Stimulated activated CD8-positive, alpha-beta memory T cell treated with anti-CD3 and anti-CD28 coated beads, Interleukin-12 subunit alpha, Interleukin-12 subunit beta, amount 100 ng/mL, for 1 hour (primary cell): Measurements from ENCODE around the gene FOXC2.

Experiments used
- DNase-seq: peaks from one replicate; pipeline ENCODE4 v3.0.0-alpha.2; 2020; ENCODE audit warnings: low read depth

The FOXC2 gene

DNA sequence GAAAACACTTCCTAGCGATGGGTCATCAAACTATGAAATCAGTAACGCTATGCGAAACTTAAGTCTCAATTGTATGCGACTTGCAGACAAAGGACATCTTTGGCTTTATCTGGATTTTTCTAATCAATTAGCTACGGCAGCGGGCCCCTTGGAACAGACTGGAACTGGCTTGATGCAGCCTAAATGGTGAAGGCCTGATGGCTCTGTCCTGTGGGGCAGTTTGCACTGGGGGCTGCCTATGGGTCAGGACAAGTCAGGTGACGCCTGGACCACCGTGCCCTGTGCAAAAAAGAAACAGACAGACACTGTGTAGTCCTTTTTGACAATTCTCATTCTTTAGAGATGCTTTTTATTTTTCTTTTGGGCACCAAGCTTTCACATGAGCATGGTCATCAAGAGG lies 33.6 kb upstream of the FOXC2 start:
- DNase-seq, result no peak

DNA sequence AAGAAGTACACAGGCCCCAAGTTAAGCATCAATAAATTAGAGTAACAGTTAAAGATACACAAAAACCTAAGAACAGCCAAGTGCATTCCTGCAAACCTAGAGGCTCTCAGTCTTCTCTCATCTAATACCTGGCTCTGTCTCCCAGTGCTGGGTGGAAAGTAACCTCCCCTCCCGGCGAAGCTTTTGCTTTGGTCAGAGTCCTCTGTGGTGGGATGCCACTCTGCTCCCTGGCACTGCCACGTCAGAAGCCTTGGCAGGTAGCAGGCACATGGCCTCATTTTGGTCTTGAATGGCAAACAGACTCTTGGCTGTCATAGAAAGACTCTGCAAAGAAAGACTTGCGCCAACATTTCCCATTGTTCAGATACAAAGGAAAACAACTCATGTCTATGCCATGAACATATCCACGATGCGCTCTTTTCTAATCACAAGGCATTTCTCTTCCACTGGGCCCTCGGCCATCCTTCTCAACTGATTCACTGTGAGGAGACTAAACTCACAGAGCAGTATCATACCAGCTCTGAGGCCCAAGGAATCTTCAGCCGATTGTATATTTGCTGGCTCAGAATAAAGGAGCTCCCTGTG lies 32.8 kb upstream of the FOXC2 start:
- DNase-seq, result no peak

DNA sequence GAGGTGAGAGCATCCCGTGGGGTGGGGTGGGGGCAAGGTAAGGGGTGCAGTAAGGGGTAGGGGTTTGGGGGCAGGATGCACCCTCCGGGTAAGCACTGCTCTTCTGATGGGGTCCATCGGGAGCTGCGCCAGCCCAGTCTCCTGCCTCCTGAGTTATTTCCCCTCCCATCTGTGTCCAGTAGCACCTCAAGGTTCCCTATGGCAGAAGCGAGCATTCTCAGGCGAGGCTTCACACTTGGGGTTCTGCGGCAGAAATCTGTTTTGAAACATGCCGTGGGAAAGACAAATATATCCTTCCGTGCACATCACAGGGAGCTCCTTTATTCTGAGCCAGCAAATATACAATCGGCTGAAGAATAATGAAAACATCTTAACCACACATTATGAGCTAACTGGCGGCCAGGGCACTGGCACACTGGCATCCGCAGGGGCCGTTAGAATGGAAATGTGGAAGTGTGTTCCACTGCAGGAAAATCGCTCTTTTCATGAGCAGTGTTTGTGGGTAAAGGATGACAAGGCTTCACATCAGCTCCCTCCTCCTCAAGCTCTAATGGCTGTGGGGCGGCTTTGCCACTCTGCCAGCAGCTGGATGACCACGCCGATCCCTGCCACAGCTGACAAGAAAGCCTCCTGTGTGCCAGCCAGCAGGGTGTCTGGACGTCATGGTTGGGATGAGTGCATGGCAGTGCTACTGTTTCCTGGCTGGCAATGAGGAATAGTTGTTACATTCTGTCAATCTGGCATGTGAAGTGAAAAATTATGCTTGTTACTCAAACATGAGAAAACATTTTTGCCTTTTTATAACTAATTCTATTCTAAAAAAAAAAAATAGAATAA lies 31.6 kb upstream of the FOXC2 start:
- DNase-seq, result no peak

DNA sequence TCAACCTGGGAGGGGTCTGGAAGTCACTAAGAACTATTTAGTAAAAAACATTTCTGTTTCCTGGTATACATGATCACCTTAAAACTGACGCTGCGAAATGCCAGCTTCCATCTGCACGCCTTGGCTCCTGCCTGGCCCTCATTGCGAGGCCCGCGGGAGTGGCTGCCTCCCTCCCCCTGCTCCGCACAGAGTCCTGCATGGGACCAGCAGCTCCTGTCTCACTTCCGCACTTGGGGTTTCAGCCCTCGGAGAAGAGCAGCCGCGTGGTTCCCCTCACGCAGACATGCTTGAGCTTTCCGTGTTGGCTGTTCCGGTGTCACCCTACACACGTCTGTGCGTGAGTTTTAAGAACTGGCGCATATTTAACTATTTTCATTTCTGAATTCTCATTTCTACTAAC lies 30.0 kb upstream of the FOXC2 start:
- DNase-seq, result no peak

DNA sequence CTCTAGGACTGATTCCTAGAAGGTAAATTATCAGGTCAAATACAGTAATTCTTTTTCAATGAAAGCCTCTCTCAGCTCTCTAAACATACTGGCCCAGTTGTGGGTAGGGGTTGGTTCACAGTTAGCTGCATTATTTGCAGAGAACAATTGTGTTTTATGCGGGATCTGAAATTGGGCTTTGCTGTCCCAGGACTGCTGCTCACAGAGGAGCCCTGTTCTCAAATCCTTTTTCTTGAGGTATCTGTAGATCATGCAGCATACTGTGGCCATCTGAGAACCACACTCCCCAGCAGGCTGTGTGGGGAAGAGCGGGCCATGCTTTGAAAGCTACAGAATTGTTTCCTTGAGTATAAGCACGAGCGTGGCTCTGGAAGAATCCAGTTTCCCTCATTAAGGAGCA lies 29.1 kb upstream of the FOXC2 start:
- no peak for DNase-seq

DNA sequence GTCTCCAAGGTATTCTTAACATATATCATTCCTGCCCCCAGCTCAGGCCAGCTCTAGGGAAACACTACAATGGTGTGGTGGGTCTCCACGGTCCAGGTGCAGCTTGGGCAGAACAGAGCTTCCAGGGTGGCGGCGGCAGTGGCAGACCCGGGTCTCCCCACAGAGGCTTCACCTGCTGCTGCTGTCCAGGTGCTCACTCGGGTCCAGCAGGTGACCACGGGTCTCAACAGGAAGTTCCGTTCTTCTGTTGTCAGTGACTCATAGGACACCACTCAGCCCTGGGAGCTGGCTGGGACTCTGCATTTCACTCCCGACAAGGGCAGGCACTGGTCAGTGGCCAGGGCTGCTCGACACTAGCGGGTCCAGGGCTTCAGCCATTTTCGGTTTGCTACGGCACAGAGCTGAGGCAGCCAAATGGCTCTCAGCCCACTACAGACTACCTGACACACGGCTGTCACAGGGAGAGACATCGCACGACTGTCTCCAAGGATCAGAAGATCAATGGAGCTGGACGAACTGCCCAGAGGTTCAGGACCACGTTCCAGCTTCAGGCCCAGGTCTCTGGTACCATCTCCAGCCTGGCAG lies 28.3 kb upstream of the FOXC2 start:
- DNase-seq, result no peak

DNA sequence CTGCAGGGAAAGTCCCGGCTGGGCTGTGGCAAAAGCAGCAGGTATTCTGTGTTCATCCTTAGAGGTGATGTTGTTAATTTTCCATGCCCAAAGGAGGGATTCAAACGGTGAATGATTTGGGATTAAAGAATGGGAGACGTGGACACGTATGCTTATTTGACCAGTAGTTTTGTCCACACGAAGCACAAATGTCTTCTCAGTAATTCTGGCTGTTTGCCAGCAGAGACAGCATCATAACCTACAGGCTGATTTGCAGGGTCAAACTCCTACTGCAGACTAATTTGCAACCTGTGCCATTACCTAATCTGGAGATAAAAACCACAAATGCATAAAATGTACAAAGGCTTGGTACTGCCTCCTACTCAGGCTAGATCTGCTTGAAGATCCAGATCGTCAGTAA lies 25.7 kb upstream of the FOXC2 start:
- DNase-seq, result no peak

DNA sequence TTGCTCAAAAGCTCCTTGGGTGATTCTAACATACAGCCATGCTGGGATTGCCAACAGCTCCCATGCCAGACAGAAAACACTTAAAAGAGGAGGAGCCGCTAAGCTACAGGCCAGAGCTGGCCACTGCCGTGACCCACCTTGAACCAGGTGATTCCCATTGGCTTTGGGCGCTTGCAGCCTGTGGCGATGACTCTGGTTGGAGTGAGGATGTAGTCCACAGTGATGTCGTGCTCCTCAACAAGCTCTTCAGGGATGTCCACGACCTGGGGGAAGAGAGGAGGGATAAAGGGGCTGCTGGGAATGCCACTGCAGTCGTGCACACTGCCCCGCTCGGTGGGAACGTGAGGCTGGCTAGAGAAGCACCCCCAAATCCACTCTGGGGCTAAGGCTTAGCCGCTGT lies 25.1 kb upstream of the FOXC2 start:
- no peak for DNase-seq

DNA sequence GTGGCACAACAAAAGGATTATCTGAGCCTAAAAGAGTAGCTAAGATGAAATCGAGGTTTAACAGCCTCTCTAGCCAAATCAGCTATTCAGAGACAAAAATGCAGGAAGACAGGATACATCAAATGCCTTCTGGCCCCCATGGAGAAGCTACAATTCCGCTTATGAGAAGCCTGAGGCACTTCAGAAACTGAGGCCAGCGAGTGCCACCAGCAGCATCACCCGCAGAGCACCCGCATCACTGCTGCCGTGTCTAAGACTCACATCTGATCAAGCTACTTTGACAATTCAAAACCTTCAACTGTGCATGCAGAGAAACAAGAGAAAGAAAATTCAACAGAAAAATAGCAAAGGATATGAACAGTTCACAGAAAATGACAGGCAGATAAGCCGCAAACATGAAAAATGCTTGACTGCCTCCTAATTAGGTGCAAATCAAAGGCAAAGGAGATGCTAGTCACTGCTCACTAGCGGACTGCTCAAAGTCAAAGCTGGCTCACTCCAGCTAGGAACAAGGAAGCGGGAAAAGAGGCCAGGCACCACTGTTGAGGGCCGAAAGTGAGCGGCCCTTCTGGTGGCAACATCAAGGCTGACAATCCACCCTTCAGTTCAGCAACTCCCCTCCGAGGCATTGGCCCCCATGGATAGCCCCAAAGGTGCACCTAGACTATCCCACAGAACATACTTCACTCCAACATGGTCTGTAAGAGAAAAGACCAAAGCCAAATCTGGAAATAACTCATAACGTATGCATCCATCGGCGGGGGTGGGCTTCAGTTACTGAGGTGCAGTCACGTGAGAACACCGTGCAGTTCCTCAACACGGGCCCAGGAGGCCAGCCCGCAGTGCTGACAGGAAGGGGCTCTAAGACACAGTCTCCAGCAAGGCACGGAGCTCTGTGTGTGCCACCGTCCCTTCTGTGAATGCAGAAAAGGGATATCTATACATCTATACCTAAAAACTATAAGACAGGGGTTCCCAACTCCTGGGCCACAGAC lies 23.6 kb upstream of the FOXC2 start:
- no peak for DNase-seq

DNA sequence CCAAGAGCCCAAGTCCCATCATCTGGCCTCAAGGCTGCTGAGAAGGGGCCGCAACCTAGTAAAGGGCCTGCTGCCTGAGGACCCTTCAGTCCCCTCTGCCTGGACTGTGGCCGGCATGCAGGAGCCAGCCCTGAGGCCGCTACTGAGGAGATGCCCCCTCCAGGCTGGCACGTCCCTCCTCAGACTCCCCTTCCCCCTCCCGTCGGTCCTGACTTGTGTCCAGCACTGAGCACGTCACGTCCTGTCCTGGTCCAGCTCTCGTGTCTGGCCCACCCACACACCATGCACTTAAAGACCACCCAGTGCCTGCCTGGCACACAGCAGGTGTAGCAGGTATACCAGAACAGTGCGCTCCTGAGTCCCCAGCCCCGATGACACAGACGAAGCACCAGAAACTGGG lies 21.1 kb upstream of the FOXC2 start:
- no peak for DNase-seq

DNA sequence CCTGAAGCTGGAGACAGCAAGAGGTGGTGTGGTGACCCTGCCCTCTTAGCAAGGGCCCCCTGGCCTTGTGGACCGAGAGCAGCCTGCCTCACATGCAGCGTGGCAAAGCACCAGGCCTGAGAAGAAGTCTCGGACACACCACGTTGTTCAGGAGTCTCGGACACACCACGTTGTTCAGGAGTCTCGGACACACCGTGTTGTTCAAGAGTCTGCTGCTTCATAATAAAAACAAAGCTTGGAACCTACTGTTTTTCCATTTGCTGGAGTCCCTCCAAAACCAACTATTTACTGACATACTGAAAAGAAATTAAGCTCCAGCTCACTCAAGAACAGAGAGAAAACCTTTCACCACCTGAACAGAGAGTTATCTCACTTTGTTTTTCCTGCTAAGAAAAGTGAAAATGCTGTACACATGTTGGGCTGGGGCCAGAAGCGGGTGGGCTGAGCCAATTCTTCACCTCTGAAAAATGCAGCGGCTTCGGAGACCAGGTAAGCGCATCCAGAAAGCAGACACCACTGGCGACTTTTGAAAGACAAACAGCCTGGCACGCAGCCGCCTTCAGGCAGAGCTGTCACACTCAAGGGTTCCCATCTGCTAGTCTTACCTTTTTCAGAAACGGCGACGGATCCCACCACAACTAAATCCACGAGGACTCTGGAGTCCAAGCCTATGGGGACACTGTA lies 20.5 kb upstream of the FOXC2 start:
- no peak for DNase-seq

DNA sequence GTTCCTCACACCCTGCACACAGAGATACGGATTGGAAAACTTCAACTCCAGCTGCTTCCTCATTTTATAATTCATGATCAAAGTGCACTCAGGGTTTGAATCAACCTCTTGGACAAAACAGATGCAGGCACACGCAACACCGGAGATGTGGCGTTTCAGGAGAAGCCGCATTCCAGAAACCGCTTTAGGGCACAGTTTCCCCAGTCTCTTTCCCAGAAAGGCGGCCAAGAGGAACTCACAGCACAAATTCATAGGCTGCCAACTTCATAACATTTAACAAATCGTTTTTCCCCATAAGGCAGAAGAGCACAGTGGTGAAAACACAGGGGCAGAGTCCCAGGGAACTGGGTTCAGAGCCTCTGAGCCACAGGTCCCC lies 20.0 kb upstream of the FOXC2 start:
- DNase-seq, result no peak

DNA sequence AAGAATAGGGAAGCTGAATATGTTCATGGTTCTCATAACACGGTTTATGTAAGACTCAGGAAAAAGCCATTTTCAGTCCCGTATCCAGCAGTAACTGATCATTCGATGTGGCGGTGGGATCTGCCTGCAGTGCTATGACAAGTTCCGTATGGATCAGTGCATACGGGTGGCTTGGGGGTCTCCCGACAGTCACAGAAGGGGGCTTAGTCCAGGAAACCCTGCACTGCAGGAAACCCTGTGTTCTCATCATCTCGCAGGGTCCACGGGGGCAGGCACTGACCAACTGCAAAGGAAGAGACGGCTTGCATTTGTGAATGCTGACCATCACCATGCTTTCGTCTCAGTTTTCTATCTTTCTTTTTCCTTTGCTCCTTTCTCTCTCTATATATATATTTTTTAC lies 19.3 kb upstream of the FOXC2 start:
- no peak for DNase-seq

DNA sequence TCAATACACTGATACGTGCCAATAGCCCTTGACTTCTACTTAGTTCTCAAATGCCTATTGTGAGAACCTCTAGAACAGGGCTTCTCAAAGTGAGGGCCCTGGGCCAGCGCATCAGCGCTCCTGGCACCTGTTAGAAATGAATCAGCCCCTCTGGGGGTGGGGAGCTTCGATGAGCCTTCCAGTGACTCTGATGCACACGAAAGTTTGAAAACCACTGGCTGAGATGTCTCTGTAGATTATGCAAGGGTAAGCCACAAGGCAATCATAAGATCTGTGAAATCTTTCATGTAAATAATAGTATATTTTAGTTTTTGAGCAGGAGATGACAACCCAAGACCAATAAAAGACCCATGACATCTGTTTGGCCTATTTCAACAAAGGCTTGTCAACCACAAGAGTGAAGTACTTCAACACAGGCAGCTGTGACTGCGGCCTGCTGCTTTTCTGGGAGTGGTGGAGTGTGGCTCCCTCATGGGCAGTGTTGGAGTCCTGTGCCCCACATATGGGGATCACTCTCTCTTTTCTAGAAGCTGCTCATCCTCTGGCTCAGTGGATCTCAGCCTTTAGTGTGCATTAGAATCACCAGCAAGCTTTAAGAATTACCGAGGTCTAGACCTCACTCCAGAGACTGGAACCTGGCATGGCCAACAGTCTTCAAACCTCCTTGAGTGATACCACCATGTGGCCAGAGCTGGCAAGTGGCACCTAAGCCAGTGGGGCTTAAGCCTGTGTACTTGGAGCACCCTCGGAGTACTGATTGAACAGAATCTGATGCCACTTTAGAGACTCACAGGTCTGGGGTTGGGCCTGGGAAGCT lies 17.3 kb upstream of the FOXC2 start:
- DNase-seq, result no peak

DNA sequence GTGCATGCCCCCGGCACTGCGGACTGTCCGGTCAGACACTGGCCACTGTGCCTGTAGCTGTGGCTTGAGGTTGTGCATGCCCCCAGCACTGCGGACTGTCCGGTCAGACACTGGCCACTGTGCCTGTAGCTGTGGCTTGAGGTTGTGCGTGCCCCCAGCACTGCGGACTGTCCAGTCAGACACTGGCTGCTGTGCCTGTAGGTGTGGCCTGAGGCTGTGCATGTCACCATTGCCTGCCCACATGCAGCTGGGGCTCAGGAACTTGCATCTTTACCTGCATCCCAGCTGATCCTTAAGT lies 16.8 kb upstream of the FOXC2 start:
- no peak for DNase-seq

DNA sequence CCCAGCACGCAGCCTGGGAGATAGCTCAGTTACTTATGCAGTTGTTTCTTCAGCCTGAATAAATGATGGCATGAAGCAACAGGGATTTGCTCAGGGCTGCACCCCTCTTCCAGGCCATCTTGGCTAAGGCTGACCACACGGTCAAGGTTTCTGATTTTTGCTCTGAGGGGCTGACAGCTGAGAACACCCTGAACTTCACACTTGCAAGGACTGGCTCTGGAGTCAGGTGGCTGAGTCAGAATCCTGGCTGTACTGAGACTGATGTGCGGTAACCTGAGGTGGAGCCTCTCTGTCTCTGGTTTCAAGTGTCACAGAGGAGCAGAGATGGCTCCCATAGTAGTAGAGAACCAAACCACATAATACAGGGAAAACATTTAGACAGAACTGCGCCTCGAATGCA lies 16.3 kb upstream of the FOXC2 start:
- no peak for DNase-seq

DNA sequence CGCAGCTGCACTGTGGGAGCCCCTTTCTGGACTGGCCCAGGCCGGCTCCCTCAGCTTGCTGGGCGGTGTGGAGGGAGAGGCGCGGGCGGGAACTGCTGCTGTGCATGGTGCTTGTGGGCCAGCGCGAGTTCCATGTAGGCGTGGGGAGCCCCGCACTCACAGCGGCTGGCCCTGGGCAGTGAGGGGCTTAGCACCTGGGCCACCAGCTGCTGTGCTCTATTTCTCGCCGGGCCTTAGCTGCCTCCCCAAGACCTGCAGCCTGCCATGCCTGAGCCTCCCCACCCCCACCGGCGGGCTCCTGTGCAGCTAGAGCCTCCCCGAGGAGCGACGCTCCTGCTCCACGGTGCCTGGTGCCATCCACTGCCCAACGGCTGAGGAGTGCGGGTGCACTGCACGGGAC lies 13.3 kb upstream of the FOXC2 start:
- no peak for DNase-seq

DNA sequence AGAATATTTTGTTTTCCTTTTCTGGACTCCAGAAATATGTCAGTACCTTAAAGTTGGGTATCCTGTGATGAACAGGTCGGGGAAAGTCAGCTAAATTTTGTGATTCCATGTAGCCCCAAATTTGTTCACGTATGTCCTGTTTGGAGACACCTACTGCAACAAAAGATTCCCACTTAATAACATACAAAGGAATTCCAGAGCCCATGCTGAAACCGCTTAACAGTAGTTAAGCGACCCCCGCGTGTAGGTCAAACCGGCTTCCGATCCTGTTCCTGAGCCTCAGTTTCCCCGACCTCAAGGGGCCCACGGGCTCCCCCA lies 12.1 kb upstream of the FOXC2 start:
- DNase-seq, result no peak

DNA sequence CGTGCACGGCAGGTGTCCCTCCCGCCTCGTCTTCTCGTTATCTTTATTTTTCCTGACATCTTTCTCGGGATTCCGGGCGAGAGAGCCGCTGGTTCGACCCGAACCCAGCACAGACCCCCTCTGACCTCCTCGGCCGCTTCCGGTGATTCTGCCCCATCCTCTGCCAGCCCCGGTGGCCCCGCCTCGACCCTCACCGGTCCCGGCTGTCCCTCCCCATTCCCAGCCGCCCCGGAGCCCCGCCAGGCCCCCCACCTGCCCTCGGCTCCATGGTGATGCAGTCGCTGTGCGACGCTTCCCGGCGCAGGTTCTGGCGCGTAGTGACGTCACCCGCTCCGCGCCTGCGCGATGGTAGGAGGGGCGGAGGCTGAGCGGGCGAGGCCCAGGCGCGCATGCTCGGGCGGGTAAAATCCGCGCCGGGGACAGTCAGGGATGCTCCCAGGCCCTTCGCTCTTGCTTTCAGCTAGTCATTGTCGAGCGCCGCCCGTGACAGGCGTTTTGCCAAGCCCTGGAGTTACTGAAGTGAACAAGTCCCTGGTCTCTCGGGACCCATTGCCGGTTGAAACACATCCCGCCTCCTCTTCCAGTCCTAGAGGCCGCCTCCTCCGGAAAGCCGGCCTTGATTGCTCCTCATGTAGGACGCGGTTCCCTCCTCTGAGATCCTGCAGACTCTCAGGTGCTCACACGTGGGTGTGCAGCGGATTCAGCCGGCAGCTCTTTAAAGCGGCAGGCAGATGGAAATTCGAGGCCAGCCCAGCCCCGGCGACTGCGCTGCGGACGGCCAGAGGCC lies 11.5 kb upstream of the FOXC2 start, which contains the start of gene MTHFSD:
TSS of gene MTHFSD (minus strand) at position 319 of the 787 bp plus-strand sequence. CDS start at position 268, 51 bp downstream.
- DNase-seq, result peak; percentile 94

DNA sequence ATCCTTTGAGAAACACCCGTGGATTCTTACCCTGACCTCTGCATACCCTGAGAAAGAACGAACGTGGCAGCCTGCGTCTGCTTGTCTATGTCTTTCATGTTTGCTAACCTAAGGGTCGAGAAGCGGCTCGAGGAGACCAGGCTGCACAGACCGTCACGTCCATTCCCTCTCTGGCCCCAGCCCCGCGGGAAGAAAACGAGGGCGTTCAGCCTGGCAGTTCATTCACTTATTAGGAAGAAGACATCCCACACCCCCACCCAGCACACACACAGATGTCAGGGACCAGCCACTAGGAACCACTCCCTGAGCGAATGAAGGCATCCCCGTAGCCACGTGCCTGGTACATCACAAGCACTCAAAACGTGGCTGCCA lies 10.9 kb upstream of the FOXC2 start:
- DNase-seq, result no peak

DNA sequence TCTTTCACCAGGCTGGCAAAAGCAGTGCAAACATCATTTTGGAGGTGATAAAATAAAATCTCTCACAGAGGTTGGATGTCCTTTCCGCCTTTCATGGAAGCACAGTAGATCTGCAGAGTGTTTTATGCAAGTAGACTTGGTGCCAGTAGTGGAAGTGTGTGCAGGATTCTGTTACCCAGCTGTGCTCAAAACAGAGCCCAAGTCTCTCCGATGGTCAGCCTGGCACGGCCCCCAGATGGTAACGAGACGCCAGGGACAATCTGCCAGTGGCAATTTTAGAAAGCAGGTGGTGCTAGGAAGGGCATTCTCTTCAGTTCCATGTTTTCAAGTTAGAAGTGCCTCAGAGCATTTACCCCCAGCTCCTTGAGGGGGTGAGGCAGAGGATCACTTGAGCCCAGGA lies 10.1 kb upstream of the FOXC2 start:
- no peak for DNase-seq
